ENCODE measurements around the gene CHST8. TPM values are rescaled to one million over a fixed set of nuclear protein-coding genes. Genes with fewer than 3 reads are reported as not detected.
"Not testable (repeated sequence)": the region's sequence is repeated elsewhere in the genome, so short reads cannot be mapped to it uniquely, and the experiment has no call there.

CHST8 gene
- polyA plus RNA-seq, 12 donors, result 0.08 to 1.7 (median 0.30) TPM; not detected in 3

DNA sequence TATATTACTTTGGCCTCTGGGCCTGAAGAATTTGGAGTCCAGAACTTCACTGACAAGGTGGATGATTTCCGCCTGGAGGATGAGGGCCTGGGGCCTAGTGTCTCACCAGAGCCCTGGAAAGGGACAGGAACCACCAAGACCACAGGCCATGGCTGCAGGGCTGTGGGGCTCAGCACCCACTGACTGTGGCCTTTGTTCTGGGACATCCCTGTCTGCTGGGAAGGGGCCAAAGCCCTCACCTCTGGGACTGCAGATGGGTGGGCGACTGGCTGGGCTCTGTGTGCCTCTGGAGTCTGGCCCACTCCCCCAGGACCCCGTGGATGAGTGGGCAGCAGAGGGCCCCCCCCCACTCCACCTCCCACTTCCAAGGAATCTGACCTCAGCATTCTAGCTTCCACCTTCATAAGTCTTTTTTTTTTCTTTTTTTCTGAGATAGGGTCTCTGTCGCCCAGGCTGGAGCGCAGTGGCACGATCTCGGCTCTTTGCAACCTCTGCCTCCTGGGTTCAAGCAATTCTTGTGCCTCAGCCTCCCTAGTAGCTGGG lies 20.3 kb downstream of the CHST8 start:
- no peak for DNase-seq

DNA sequence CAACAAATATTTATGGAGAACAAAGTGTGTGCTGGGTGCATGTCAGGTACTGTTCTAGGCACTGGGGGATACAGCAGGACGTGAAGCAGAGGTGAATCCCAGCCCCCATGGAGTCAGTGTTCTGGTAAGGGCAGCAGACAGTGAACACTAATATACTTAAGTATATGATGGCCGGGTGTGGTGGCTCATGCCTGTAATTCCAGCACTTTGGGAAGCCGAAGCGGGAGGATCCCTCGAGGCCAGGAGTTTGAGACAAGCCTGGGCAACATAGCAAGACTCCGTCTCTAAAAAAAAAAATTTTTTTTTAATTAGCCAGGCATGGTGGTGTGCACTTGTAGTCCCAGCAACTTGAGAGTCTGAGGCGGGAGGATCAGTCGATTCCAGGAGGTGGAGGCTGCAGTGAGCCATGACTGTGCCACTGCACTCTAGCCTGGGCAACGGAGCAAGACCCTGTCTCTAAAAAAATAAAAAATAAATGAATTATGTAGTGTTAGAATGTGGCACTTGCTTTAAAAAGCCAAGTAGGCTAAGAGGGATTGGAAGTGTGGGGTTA lies 22.6 kb downstream of the CHST8 start:
- DNase-seq, result no peak

DNA sequence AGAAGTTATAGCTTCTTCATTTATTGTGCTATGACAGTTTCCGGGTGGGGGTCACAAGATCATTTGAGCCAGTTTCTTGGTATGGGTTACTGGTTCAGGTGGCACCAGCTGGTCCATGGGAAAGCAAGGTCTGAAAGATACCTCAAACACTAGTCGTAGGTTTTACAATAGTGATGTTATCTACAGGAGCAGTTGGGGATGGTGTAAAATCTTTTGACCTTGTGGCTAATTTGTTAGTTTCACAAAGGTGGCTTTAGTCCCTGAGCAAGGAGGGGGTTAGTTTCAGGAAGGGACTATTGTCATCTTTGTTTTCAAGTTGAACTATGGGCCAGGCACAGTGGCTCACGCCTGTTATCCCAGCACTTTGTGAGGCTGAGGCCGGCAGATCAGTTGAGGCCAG lies 24.6 kb downstream of the CHST8 start:
- DNase-seq, result no peak

DNA sequence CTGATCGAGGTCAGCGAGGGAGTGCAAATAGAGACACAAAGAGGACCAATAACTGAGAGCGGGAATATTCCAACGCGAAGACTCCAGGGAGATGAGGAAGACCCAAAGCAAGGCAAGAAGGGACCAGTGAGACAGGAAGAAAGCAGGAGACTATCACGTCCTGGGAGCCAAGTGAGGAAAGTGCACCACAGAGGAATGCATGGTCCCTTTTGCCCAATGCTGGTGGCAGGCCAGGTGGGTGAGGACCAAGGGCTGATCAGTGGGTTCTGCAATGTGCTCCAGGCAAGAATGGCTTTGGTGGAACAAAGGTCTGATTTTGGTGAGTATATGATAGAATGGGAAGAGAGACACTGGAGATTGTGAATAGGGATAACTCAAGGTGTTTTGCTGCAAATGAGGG lies 25.4 kb downstream of the CHST8 start:
- DNase-seq, result no peak

DNA sequence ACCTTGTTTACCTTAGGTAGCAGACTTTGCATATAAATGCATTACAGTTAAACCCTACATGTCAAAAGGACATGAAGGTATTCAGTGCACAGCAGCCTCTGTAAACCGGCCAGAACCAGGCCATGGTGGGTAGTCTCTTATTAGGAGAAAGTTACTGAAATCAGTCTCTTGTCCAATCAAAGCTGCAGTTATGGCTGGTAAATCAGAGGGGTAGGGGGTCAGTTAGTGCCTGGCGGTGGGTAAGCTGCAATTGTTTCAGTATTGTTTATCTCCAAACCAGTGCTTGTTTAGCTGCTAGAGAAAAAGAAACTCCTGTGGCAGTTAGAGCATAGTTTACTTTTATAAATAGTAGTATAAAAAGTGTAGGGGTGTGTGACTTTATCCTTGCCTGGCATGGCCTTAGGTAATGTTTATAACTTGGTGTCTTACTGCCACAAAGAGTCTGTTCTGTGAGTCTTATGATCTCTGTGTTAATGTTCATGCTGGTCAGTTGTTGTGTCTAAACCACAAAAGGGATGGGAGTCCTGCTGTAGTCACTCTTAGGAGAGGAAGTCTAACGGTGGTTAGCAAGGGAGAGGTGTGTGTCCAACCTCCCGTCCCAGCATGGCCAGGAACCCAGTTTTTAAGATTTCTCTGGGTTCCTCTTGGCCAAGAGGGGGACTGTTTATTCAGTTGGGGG lies 28.0 kb downstream of the CHST8 start:
- DNase-seq, result no peak

DNA sequence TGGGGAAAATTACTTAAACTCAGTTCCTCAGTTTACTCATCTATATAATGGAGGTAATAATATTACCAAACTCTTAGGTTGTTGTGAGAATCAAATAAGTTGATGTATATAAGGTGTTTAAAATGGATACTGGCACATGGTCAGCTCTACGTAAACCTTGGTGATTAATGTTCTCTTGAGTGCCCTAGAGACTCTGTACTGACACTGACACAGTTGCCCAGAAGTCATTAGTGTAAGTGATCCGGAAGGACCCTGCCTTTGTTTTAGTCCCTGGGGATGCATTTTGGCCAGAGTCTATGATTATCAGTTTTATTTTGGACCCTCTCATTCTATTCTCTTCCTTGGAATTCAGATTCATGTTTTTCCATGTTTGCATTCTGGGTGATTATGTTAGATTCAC lies 31.9 kb downstream of the CHST8 start:
- no peak for DNase-seq

DNA sequence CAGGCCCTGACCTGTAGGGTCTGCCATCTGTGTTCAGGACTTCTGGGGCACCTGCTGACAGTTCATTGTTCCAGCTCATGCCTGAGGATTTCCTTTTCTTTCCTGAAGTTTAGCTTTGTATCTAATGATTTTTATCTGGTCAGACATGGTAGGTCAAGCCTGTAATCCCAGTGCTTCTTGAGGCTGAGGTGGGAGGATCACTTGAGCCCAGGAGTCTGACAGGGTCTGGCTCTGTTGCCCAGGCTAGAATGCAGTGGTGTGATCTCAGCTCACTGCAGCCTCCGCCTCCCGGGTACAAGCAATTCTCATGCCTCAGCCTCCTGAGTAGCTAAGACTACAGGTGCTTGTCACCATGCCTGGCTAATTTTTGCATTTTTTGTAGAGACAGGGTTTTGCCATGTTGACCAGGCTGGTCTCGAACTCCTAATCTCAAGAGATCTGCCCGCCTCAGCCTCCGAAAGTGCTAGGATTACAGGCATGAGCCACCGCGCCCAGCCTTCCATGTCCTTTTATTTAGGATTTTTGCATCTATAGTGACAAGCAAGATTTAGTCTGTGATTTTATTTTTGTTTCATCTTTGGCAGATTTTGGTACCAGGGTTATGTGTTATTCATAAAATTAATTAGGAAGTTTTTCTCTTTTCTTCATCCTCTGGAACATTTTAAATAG lies 33.2 kb downstream of the CHST8 start:
- DNase-seq, result no peak

DNA sequence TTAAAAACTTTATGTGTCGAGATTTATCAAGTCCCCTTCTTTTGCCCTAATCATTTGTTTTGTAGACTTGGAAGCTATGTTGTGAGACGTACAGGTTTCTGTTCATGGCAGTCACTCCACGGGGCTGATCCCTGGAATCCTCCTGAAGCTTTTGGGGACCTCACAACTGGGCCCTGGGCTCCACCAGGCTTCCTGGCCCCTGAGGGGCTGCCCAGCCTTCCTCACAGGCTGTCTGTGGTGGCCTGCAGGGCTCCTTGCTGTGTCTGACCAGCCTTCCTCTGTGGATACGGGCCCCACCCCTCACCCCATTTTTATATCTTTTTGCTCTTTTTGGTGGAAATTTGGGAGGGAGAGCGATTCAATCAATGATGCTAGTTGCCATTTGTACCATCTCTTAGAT lies 38.1 kb downstream of the CHST8 start:
- no peak for DNase-seq

DNA sequence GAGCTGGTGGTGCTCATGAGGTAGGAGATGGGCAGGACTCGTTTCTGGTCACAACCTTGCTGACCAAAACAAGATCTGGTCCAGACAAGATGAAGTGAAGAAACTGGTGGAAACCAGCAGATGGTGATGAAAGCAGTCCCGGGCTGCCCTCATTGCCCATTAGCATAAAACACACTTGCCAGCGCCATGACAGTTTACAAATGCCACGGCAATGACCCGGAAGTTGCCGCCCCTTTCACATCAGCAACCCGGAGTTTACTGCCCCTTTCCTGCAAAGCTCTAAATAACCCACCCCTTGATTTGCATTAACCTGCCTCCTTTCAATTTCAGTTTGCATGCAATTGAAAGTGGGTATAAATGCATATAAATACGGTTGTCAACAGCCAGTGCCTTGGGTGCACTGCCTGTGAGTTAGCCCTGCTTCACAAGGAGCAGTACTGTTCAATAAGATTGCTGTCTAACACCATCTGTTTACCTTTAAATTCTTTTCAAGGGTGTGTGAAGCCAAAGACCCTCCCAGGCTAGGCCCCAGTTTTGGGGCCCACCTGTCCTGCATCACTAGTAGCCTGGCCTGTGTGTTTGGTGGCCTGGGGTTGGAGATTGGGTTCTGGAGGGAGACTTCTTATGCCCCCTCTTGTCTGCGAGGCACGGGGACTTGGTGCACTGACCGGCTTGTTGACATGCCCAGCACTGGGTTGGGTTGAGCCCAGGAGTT lies 38.8 kb downstream of the CHST8 start:
- no peak for DNase-seq

DNA sequence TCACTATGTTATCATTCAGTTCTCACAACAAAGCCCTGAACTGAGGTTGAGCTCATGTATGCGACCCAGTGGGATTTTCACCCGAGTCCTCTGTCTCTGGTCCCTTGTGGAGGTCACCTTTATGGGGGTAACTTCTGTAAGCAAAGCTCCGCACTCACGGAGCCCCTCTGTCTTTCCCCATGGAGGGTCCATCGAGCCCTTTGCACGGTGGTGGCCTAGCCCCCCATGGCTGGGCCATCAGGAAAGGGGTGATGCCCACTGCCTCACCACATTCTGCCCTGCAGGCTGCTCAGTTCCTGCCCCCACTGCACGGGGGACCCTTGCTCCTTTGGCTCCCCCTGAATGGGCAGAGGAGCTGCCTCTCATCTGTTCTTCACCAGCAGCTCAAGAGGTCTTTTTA lies 39.6 kb downstream of the CHST8 start:
- no peak for DNase-seq

DNA sequence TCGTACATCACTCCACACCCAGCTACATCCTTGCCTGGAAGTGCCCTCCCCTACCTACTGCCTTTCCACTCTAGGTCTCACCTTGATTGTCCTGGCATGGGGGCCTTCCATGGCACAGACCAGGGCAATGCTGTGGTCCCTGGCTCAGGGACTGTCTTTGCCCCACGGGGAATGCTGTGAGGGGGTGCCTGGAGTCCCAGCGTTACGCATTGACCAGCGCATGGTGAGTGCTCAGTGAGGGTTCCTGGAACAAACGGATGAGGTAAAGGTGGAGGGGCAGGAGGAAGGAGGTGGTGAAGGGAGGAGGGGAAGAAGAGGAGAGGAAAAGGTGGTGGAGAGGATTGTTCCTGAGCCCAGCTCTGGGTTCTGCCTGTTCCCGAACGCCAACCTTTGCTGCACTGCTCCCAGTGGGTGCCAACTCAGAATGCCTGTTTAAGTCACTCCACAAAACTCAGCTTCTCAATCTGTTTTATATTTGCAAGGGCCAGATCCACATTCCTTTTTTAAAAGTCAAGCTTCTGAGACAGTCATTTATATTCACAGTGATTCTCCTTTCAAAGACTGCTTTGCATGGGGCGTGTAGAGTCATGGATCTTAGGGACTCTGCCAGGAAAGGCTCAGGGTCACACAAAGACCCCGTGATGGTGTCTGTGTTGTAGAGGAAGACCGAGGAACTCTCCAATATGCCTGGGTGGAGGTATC lies 40.8 kb downstream of the CHST8 start:
- no peak for DNase-seq

DNA sequence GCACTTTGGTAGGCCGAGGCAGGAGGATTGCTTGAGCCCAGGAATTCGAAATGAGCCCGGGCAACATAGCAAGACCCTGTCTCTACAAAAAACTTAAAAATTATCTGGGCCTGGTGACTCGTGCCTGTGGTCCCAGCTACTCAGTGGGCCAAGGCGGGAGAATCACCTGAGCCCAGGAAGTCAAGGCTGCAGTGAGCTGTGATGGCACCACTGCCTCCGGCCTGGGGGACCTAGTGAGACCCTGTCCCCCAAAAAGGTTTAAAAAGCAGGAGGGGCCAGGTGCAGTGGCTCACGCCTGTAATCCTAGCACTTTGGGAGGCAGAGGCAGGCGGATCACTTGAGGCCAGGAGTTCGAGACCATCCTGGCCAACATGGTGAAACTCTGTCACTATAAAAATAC lies 41.6 kb downstream of the CHST8 start:
- not testable (repeated sequence) for DNase-seq

DNA sequence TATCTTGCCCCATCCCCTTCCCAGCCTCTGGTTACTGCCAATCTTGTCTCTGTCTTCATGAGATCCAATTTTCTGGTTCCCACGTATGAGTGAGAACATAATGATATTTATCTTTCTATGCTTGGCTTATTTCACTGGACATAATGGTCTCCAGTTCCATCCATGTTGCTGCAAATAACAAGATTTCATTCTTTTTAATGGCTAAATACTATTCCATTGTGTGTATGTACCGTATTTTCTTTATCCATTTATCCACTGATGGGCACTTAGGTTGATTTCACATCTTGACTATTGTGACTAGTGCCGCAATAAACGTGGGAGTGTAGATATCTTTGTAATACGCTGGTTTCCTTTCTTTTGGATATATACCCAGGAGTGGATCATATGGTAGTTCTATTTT lies 43.0 kb downstream of the CHST8 start:
- no peak for DNase-seq

DNA sequence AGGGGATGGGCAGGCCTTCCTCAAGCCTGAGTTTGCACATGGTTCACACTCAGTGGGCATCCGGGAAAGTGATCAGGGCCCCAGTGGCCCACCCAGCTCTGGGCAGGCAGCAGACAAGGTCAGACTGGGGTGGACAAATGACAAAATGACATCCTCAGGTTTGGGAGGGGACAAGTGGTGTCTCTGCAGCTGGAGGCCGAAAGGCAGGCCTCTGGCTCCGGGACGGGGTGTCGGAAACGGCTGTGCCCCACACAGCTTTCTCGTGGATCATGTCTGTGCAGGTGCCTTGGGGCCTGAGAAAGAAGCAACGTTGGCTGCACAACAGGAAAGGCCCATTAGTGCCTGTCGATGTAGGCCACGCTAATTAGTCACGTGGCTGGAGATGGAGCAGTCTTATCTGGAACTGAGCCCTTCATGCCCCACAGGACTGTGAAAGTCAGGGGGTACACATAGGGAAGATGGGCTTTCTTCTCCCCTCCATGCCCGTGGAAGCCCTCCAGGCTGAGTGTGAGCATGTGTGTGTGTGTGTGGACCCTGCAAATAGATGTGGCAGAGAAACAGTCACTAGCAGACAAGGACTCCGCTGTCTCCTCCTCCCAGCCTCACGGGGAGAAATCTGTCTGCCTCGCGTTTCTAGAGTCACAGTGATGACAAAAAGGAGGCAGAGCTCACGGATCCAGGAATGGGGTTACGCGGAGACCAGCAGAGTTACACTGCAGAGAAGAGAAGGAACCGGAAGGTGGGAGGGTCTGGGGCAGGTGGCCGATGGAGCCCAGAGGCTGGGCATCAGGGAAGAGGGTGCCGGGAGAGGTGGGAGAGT lies 44.2 kb downstream of the CHST8 start:
- no peak for DNase-seq

DNA sequence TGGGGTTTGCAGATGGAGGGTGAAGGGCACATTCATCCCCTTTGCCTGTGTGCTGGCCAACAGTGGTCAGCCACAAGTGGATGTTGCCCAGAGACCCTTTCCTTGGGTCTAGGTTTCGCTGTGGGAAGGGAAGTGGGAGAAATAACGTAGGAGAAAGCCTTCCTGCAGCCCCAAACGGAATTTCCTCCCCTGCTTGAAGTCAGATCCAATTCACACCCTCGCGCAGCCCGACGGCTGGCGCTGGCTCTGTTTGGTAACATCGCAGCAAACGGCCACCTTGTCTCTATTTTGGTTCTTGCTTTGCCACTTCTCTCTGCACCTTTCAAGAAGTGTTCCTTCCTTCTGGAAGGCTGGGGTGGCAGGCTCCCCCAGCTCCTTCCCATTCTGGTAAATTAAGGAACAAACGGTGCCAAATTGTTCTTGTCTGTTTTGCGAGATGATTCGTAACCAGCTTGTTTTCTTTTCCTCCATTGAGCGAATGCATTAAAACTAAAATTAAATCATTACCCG lies 45.4 kb downstream of the CHST8 start:
- DNase-seq, result no peak

DNA sequence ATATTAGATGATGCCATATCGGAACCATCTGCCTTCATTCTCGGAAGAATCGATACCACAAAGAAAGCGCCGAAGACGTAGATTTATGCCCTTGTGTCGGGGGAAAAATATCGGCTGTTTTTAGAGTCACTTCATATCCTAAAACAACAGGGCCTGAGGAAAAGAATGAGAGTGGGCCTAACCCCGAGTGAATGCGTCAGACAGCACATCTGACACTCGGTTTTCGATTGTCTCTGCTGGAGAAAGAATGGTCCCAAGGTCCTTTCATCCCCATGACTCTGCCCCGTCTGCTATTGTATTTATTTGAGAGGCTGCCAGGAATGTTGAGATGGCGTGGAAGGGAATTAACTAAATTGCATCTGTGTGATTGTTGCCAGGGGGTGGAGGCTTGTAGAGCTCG lies 46.1 kb downstream of the CHST8 start:
- DNase-seq, result no peak

DNA sequence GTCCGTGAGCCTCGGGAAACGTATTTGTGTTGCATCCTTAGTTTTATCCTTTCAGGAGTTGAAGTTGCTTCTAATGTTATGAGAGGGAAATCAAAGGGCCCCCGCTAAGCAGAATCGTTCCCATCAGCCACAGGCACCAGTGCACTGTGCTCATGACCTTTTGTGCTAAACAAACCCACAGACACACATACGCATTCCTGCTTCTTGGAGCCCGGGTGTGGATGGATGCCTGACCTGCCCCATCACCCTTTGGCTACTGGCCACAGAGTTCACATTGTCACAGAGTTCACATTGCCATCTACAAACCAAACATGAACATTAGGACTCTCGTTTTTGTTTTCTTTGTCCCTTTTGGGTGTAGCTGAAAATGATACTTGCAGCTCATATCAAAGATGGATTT lies 47.2 kb downstream of the CHST8 start:
- DNase-seq, result no peak

DNA sequence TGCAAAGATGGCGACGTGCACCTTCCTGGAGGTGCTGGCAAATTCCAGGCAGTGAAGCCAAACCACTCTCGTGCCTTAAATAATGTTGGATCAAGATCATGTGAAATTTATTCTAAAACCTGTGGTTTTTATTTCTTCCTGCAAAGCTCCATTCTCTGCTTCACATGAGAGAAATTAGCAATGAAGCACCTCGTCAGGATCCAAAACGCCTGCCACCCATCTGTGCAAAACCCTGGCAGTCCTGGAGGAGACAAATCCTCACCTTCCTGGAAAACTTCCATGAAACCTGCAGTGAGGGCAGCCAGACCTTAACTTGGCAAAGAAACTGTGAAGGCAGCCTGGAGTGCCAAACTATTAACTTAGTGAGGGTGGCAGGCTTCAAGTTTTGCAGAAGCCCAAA lies 47.6 kb downstream of the CHST8 start:
- DNase-seq, result no peak

DNA sequence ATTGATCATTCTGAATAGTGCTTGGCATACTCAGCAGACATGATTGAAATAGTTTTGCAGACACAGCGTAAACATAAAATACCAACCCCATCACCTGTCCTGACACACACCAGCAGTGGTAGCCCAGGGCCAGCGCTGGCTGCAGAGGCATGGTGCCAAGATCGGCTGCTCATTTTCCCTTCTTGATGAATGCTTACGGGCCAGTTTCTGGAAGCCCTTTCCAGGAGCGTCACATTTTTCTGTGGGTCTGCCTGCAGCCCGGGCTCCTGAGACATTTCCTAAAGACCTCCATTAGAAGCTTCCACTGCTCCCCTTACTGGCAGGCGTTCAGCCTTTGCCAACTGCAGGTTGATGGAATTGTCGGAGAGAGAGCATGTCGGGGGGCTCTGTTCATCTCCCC lies 48.6 kb downstream of the CHST8 start:
- no peak for DNase-seq

DNA sequence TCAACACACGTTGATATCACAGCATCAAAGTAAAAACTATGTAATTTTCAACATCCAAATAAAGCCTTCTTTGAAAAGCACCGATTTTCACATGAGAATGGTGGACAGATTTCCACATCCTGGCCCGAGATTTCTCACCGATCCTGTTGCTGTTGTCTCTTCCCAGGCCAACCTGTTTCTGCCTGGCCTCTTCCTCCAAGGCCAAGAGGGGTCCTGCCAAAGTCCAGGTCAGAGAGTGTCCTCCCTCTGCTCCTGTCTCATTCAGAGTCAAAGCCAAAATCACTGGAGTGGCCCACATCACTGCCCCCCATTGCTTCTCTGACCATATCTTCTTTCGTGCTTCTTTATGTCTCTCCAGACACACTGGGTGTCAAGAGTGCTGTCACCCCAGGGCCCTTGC lies 49.5 kb downstream of the CHST8 start:
- DNase-seq, result no peak
